DMS114 treated with DMSO at 0.1 percent for 48 hours (cell line): Measurements from ENCODE around the gene SLC16A7.

ENCODE experiments used
- DNase-seq: peaks from one replicate; lab custom pipeline; 2025; ENCODE audit not compliant: unreplicated experiment; lab: John Stamatoyannopoulos, UW

SLC16A7 gene

GRCh38 chr12:59665701-59666100 lies 69.9 kb downstream of the SLC16A7 start:
- DNase-seq, result no peak

GRCh38 chr12:59668674-59669073 lies 72.8 kb downstream of the SLC16A7 start:
- no peak for DNase-seq

GRCh38 chr12:59672273-59672672 lies 76.4 kb downstream of the SLC16A7 start:
- no peak for DNase-seq

- DNase-seq, result no peak
Measured at GRCh38 chr12:59675461-59675860, 79.6 kb downstream of the SLC16A7 start.

- DNase-seq, result no peak
Measured at GRCh38 chr12:59677857-59678256, 82.0 kb downstream of the SLC16A7 start.

- no peak for DNase-seq
Measured at GRCh38 chr12:59678759-59679411, 83.1 kb downstream of the SLC16A7 start.

- DNase-seq, result no peak
Measured at GRCh38 chr12:59689776-59690175, 93.9 kb downstream of the SLC16A7 start.

- DNase-seq, result no peak
Measured at GRCh38 chr12:59695379-59695778, 99.5 kb downstream of the SLC16A7 start.

GRCh38 chr12:59698600-59698999 lies 102.8 kb downstream of the SLC16A7 start:
- no peak for DNase-seq

- no peak for DNase-seq
Measured at GRCh38 chr12:59699421-59700152, 103.8 kb downstream of the SLC16A7 start.

GRCh38 chr12:59700153-59700450 lies 104.3 kb downstream of the SLC16A7 start:
- no peak for DNase-seq

- no peak for DNase-seq
Measured at GRCh38 chr12:59708064-59708463, 112.2 kb downstream of the SLC16A7 start.

GRCh38 chr12:59708484-59708883 lies 112.7 kb downstream of the SLC16A7 start:
- DNase-seq, result no peak

- no peak for DNase-seq
Measured at GRCh38 chr12:59710004-59710628, 114.3 kb downstream of the SLC16A7 start.

- DNase-seq, result no peak
Measured at GRCh38 chr12:59710964-59711363, 115.1 kb downstream of the SLC16A7 start.

- DNase-seq, result no peak
Measured at GRCh38 chr12:59715434-59715833, 119.6 kb downstream of the SLC16A7 start.

GRCh38 chr12:59716043-59716442 lies 120.2 kb downstream of the SLC16A7 start:
- no peak for DNase-seq

- no peak for DNase-seq
Measured at GRCh38 chr12:59717436-59717835, 121.6 kb downstream of the SLC16A7 start.

GRCh38 chr12:59719701-59720100 lies 123.9 kb downstream of the SLC16A7 start:
- no peak for DNase-seq

- no peak for DNase-seq
Measured at GRCh38 chr12:59723520-59723919, 127.7 kb downstream of the SLC16A7 start.

- no peak for DNase-seq
Measured at GRCh38 chr12:59724011-59724695, 128.3 kb downstream of the SLC16A7 start.

GRCh38 chr12:59733200-59733599 lies 137.4 kb downstream of the SLC16A7 start:
- no peak for DNase-seq
